ENCODE data around the gene ADRB1. TPM values are rescaled to one million over a fixed set of nuclear protein-coding genes. Genes with fewer than 3 reads are reported as not detected.
A peak's percentile ranks its signal among the peaks of the same experiment; 100 is the strongest.

Gene ADRB1
- polyA plus RNA-seq, 3 donors from 2014 or later = 0.10 to 0.12 TPM; not detected in 1

- DNase-seq = peak; percentile 18 to 48 (median 20)
- peak overlapping the region in 5 of 6 donors; percentile 36 to 80 (median 73) for H3K27ac Mint-ChIP-seq
- H3K27me3 Mint-ChIP-seq (ENCODE audit: low read depth in 3 of 3) = peaks cover 0 to 1% (median 0%) of the 10 kb centered on the region in 3 donors
- H3K36me3 Mint-ChIP-seq = no peaks in the 10 kb centered on the region
- H3K4me1 Mint-ChIP-seq = peaks cover 44 to 45% of the 10 kb centered on the region in 2 donors
- H3K4me3 Mint-ChIP-seq = peak overlapping the region; percentile 26 to 81 (median 76)
- no peaks in the 10 kb centered on the region for H3K9me3 Mint-ChIP-seq
Observed at GRCh38 chr10:114073395-114074186, 29.9 kb downstream of the ADRB1 start.

GRCh38 chr10:114075093-114075492 lies 31.4 kb downstream of the ADRB1 start:
- Mint-ChIP-seq H3K27me3 (ENCODE audit: low read depth in 3 of 3) (peaks cover 0 to 1% (median 0%) of the 10 kb centered on the region in 3 donors), H3K4me1 (peaks cover 49 to 50% of the 10 kb centered on the region in 2 donors), H3K36me3 (no peaks in the 10 kb centered on the region), H3K27ac (no peak overlapping the region), H3K4me3 (peak overlapping the region in 1 of 5 donors; percentile 29), H3K9me3 (no peaks in the 10 kb centered on the region)
- no peak for DNase-seq

GRCh38 chr10:114077347-114077746 lies 33.7 kb downstream of the ADRB1 start:
- H3K4me3 Mint-ChIP-seq = peak overlapping the region in 4 of 5 donors; percentile 21 to 57 (median 42)
- no peak for DNase-seq
- H3K27ac Mint-ChIP-seq = peak overlapping the region in 4 of 6 donors; percentile 22 to 73 (median 50)
- peaks cover 0 to 1% (median 0%) of the 10 kb centered on the region in 3 donors for H3K27me3 Mint-ChIP-seq (ENCODE audit: low read depth in 3 of 3)
- H3K4me1 Mint-ChIP-seq = peaks cover 40 to 45% of the 10 kb centered on the region in 2 donors
- H3K9me3 Mint-ChIP-seq = no peaks in the 10 kb centered on the region
- no peaks in the 10 kb centered on the region for H3K36me3 Mint-ChIP-seq

GRCh38 chr10:114077815-114078219 lies 34.2 kb downstream of the ADRB1 start:
- DNase-seq = peak in 1 of 3 donors; percentile 16
- Mint-ChIP-seq H3K9me3 (no peaks in the 10 kb centered on the region), H3K36me3 (no peaks in the 10 kb centered on the region), H3K27ac (peak overlapping the region in 4 of 6 donors; percentile 66 to 75 (median 72)), H3K4me1 (peaks cover 36 to 43% of the 10 kb centered on the region in 2 donors), H3K4me3 (peak overlapping the region; percentile 28 to 57 (median 41)), H3K27me3 (ENCODE audit: low read depth in 3 of 3) (peaks cover 0 to 1% (median 0%) of the 10 kb centered on the region in 3 donors)

GRCh38 chr10:114078346-114078745 lies 34.7 kb downstream of the ADRB1 start:
- no peaks in the 10 kb centered on the region for H3K9me3 Mint-ChIP-seq
- DNase-seq = no peak
- peak overlapping the region in 5 of 6 donors; percentile 11 to 75 (median 66) for H3K27ac Mint-ChIP-seq
- no peaks in the 10 kb centered on the region for H3K36me3 Mint-ChIP-seq
- peaks cover 0 to 3% (median 0%) of the 10 kb centered on the region in 3 donors for H3K27me3 Mint-ChIP-seq (ENCODE audit: low read depth in 3 of 3)
- peak overlapping the region in 4 of 5 donors; percentile 30 to 60 (median 49) for H3K4me3 Mint-ChIP-seq
- H3K4me1 Mint-ChIP-seq = peaks cover 32 to 38% of the 10 kb centered on the region in 2 donors

- no peak overlapping the region for H3K27ac Mint-ChIP-seq
- no peak for DNase-seq
- H3K36me3 Mint-ChIP-seq = no peaks in the 10 kb centered on the region
Observed at GRCh38 chr10:114079421-114079820, 35.8 kb downstream of the ADRB1 start.

GRCh38 chr10:114081911-114082583 lies 38.4 kb downstream of the ADRB1 start:
- Mint-ChIP-seq H3K9me3 (no peaks in the 10 kb centered on the region), H3K36me3 (no peaks in the 10 kb centered on the region), H3K27ac (no peak overlapping the region), H3K27me3 (ENCODE audit: low read depth in 3 of 3) (peaks cover 0 to 2% (median 0%) of the 10 kb centered on the region in 3 donors), H3K4me1 (peaks cover 19 to 21% of the 10 kb centered on the region in 2 donors), H3K4me3 (no peak overlapping the region)
- DNase-seq = no peak

More at GRCh38 chr10:114079421-114079820, 35.8 kb downstream of the ADRB1 start:
- H3K27me3 Mint-ChIP-seq (ENCODE audit: low read depth in 3 of 3) = peaks cover 0 to 3% (median 0%) of the 10 kb centered on the region in 3 donors
- H3K4me1 Mint-ChIP-seq = peaks cover 23 to 28% of the 10 kb centered on the region in 2 donors
- no peaks in the 10 kb centered on the region for H3K9me3 Mint-ChIP-seq
- H3K4me3 Mint-ChIP-seq = no peak overlapping the region

- Mint-ChIP-seq H3K4me1 (peaks cover 9 to 12% of the 10 kb centered on the region in 2 donors), H3K9me3 (no peaks in the 10 kb centered on the region), H3K27ac (no peak overlapping the region), H3K27me3 (ENCODE audit: low read depth in 3 of 3) (peaks cover 0 to 2% (median 0%) of the 10 kb centered on the region in 3 donors), H3K4me3 (no peak overlapping the region), H3K36me3 (no peaks in the 10 kb centered on the region)
- no peak for DNase-seq
Observed at GRCh38 chr10:114083040-114083439, 39.4 kb downstream of the ADRB1 start.

GRCh38 chr10:114084215-114084614 lies 40.5 kb downstream of the ADRB1 start:
- no peak overlapping the region for H3K27ac Mint-ChIP-seq
- H3K4me3 Mint-ChIP-seq = no peak overlapping the region
- peaks cover 0 to 4% of the 10 kb centered on the region in 2 donors for H3K4me1 Mint-ChIP-seq
- H3K27me3 Mint-ChIP-seq (ENCODE audit: low read depth in 3 of 3) = peaks cover 0 to 2% (median 0%) of the 10 kb centered on the region in 3 donors
- H3K36me3 Mint-ChIP-seq = no peaks in the 10 kb centered on the region
- no peak for DNase-seq
- H3K9me3 Mint-ChIP-seq = no peaks in the 10 kb centered on the region

- H3K27ac Mint-ChIP-seq = no peak overlapping the region
- DNase-seq = no peak
- no peaks in the 10 kb centered on the region for H3K9me3 Mint-ChIP-seq
- H3K36me3 Mint-ChIP-seq = no peaks in the 10 kb centered on the region
- peaks cover 0 to 4% (median 3%) of the 10 kb centered on the region in 3 donors for H3K27me3 Mint-ChIP-seq (ENCODE audit: low read depth in 3 of 3)
- H3K4me3 Mint-ChIP-seq = no peak overlapping the region
- H3K4me1 Mint-ChIP-seq = no peaks in the 10 kb centered on the region
Observed at GRCh38 chr10:114087255-114087654, 43.6 kb downstream of the ADRB1 start.

GRCh38 chr10:114087655-114088054 lies 44.0 kb downstream of the ADRB1 start:
- no peaks in the 10 kb centered on the region for H3K4me1 Mint-ChIP-seq
- DNase-seq = no peak
- no peak overlapping the region for H3K4me3 Mint-ChIP-seq

GRCh38 chr10:114094795-114095194 lies 51.1 kb downstream of the ADRB1 start:
- Mint-ChIP-seq H3K27ac (peak overlapping the region in 4 of 6 donors; percentile 64 to 84 (median 69)), H3K4me3 (peak overlapping the region in 2 of 5 donors; percentile 23 to 64), H3K36me3 (no peaks in the 10 kb centered on the region), H3K4me1 (peaks cover 52 to 53% of the 10 kb centered on the region in 2 donors), H3K9me3 (no peaks in the 10 kb centered on the region), H3K27me3 (ENCODE audit: low read depth in 3 of 3) (peaks cover 0 to 6% (median 1%) of the 10 kb centered on the region in 3 donors)
- DNase-seq = no peak

More at GRCh38 chr10:114087655-114088054, 44.0 kb downstream of the ADRB1 start:
- Mint-ChIP-seq H3K27ac (no peak overlapping the region), H3K9me3 (no peaks in the 10 kb centered on the region), H3K27me3 (ENCODE audit: low read depth in 3 of 3) (peaks cover 0 to 4% (median 3%) of the 10 kb centered on the region in 3 donors), H3K36me3 (no peaks in the 10 kb centered on the region)

GRCh38 chr10:114095559-114096337 lies 52.1 kb downstream of the ADRB1 start:
- no peaks in the 10 kb centered on the region for H3K9me3 Mint-ChIP-seq
- H3K4me1 Mint-ChIP-seq = peaks cover 61 to 62% of the 10 kb centered on the region in 2 donors
- H3K4me3 Mint-ChIP-seq = peak overlapping the region; percentile 34 to 64 (median 55)
- H3K27ac Mint-ChIP-seq = peak overlapping the region in 4 of 6 donors; percentile 1 to 72 (median 52)
- H3K27me3 Mint-ChIP-seq (ENCODE audit: low read depth in 3 of 3) = peaks cover 0 to 6% (median 5%) of the 10 kb centered on the region in 3 donors
- no peaks in the 10 kb centered on the region for H3K36me3 Mint-ChIP-seq
- DNase-seq = peak; percentile 14 to 51 (median 32)
